DOHH2 (cell line): ENCODE results near the gene KIRREL3.

Experiments used
- H3F3A ChIP-seq: fragments of 200-600 bp; sonication (generic), shearing (Covaris generic); 2 replicates; pipeline ENCODE4 v1.6.0; 2016; ENCODE audit warnings: antibody characterized with exemption, mild to moderate bottlenecking; ENCODE audit not compliant: control insufficient read depth, insufficient read depth
- H3K27ac ChIP-seq: fragments of 200-600 bp; sonication (generic); 2 replicates; pipeline ENCODE4 v1.5.1; 2014; ENCODE audit warnings: low read depth, mild to moderate bottlenecking, low read length, moderate library complexity
- H3K27me3 ChIP-seq: fragments of 200-600 bp; sonication (generic); 2 replicates; pipeline ENCODE4 v1.6.1; 2014; ENCODE audit warnings: mild to moderate bottlenecking, low read length, mixed read lengths; ENCODE audit not compliant: control insufficient read depth
- H3K36me3 ChIP-seq: fragments of 200-600 bp; sonication (generic); 2 replicates; pipeline ENCODE4 v1.6.1; 2014; ENCODE audit warnings: mild to moderate bottlenecking, low read length, moderate library complexity, mixed read lengths; ENCODE audit not compliant: control insufficient read depth
- H3K4me1 ChIP-seq: fragments of 200-600 bp; sonication (generic); 2 replicates; pipeline ENCODE4 v1.6.1; 2014; ENCODE audit warnings: mild to moderate bottlenecking, low read length, mixed read lengths; ENCODE audit not compliant: control insufficient read depth
- H3K4me2 ChIP-seq: fragments of 200-600 bp; sonication (generic); 2 replicates; pipeline ENCODE4 v1.6.0; 2014; ENCODE audit warnings: mild to moderate bottlenecking, low read length, moderate library complexity
- H3K4me3 ChIP-seq: fragments of 200-600 bp; sonication (generic); 2 replicates; pipeline ENCODE4 v1.5.1; 2014; ENCODE audit warnings: mild to moderate bottlenecking, low read length, mixed read lengths
- H3K79me2 ChIP-seq: fragments of 200-600 bp; sonication (generic); 2 replicates; pipeline ENCODE4 v1.6.1; 2014; ENCODE audit warnings: mild to moderate bottlenecking, low read length, mixed read lengths; ENCODE audit not compliant: control insufficient read depth
- H3K9me2 ChIP-seq: fragments of 200-600 bp; sonication (generic); replicated peaks from 2 replicates; pipeline ENCODE4 v1.6.1; 2014; ENCODE audit warnings: mild to moderate bottlenecking, low read length, mixed read lengths; ENCODE audit not compliant: control insufficient read depth
- H3K9me3 ChIP-seq: fragments of 200-600 bp; sonication (generic); 2 replicates; pipeline ENCODE4 v1.6.1; 2014; ENCODE audit warnings: antibody characterized with exemption, low read length, mixed read lengths; ENCODE audit not compliant: control insufficient read depth, insufficient read depth
- H4K20me1 ChIP-seq: fragments of 200-600 bp; sonication (generic); 2 replicates; pipeline ENCODE4 v1.6.0; 2014; ENCODE audit warnings: low read depth, mild to moderate bottlenecking, antibody characterized with exemption, low read length, moderate library complexity; ENCODE audit not compliant: control insufficient read depth, insufficient read depth
- EZH2phosphoT487 ChIP-seq: fragments of 200-600 bp; sonication (generic); IDR thresholded peaks from 2 replicates; pipeline ENCODE4 v1.6.1; 2017; ENCODE audit warnings: borderline replicate concordance, mild to moderate bottlenecking, antibody characterized with exemption, low read length, moderate library complexity, mixed read lengths
- TF ChIP-seq, protein P1 (sequence below): fragments of 200-600 bp; sonication (generic); IDR thresholded peaks from one replicate; pipeline ENCODE4 v1.5.1; 2014; ENCODE audit warnings: antibody characterized with exemption, mild to moderate bottlenecking, low read depth, low read length; ENCODE audit not compliant: poor library complexity, severe bottlenecking

The KIRREL3 gene

DNA sequence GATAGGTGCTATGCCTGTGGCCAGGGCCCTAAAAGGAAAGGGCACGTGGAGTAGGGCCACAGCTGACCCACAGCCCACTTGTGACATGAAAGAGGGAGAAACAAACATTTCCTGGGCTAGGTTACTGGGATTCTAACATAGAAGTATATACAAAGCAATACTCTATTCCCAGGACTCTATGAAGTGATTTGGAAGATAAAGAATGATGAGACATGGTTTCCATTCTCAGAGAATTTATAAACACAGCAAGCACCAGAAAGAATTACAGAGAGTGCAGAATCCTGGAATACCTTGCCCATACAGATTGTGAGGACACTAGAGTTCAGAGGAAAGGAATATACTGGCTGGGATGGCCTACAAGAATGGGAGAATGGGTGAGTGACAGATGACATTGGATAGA, 86.4 kb downstream of the KIRREL3 start:
- Histone ChIP-seq H3K9me2 (no peaks in the 10 kb centered on the region), H3K27ac (no peak overlapping the region)
- TF ChIP-seq, protein P1, sequence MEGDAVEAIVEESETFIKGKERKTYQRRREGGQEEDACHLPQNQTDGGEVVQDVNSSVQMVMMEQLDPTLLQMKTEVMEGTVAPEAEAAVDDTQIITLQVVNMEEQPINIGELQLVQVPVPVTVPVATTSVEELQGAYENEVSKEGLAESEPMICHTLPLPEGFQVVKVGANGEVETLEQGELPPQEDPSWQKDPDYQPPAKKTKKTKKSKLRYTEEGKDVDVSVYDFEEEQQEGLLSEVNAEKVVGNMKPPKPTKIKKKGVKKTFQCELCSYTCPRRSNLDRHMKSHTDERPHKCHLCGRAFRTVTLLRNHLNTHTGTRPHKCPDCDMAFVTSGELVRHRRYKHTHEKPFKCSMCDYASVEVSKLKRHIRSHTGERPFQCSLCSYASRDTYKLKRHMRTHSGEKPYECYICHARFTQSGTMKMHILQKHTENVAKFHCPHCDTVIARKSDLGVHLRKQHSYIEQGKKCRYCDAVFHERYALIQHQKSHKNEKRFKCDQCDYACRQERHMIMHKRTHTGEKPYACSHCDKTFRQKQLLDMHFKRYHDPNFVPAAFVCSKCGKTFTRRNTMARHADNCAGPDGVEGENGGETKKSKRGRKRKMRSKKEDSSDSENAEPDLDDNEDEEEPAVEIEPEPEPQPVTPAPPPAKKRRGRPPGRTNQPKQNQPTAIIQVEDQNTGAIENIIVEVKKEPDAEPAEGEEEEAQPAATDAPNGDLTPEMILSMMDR = no peak
- no peak for TF ChIP-seq EZH2phosphoT487

GRCh38 chr11:126904520-126904919, 96.0 kb downstream of the KIRREL3 start:
- Histone ChIP-seq H4K20me1 (no peaks in the 10 kb centered on the region), H3K79me2 (no peaks in the 10 kb centered on the region), H3K27me3 (no peaks in the 10 kb centered on the region), H3K9me2 (no peaks in the 10 kb centered on the region), H3K4me3 (no peak overlapping the region), H3K27ac (no peak overlapping the region), H3K36me3 (no peaks in the 10 kb centered on the region), H3K4me2 (no peak overlapping the region), H3K4me1 (no peaks in the 10 kb centered on the region), H3F3A (no peaks in the 10 kb centered on the region), H3K9me3 (no peaks in the 10 kb centered on the region)
- TF ChIP-seq EZH2phosphoT487 = no peak
- TF ChIP-seq, protein P1 = no peak

More for the DNA sequence above, 86.4 kb downstream of the KIRREL3 start:
- no peaks in the 10 kb centered on the region for H3K27me3 ChIP-seq
- H3K4me2 ChIP-seq = no peak overlapping the region
- no peaks in the 10 kb centered on the region for H3K79me2 ChIP-seq
- H4K20me1 ChIP-seq = no peaks in the 10 kb centered on the region
- H3F3A ChIP-seq = no peaks in the 10 kb centered on the region
- no peaks in the 10 kb centered on the region for H3K36me3 ChIP-seq
- H3K4me3 ChIP-seq = no peak overlapping the region
- no peaks in the 10 kb centered on the region for H3K9me3 ChIP-seq
- no peaks in the 10 kb centered on the region for H3K4me1 ChIP-seq

DNA sequence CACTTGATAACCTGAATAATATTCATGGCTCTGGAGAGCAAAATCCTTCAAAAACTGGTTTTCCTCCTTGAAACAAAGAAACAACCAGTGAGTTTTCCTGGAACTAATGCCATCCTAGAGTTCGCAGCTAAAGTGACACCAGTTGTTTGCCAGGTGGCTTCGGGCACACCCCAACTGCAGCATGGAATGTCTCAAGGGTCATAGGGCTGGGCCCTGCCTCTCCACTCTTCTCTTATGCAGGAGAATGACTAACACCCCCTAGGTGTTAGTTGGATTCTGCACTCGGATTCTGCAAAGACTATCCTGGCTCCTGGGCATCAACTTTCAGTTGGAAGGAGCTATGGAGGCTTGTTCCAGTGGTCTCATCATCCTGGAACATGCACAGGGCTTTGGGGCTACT, 98.8 kb downstream of the KIRREL3 start:
- H4K20me1 ChIP-seq = no peaks in the 10 kb centered on the region
- no peak for TF ChIP-seq EZH2phosphoT487
- TF ChIP-seq, protein P1 = no peak
- no peaks in the 10 kb centered on the region for H3K9me2 ChIP-seq
- H3K4me2 ChIP-seq = no peak overlapping the region
- H3K79me2 ChIP-seq = no peaks in the 10 kb centered on the region
- no peaks in the 10 kb centered on the region for H3K27me3 ChIP-seq
- H3F3A ChIP-seq = no peaks in the 10 kb centered on the region
- H3K4me1 ChIP-seq = no peaks in the 10 kb centered on the region
- H3K27ac ChIP-seq = no peak overlapping the region
- H3K9me3 ChIP-seq = no peaks in the 10 kb centered on the region
- H3K4me3 ChIP-seq = no peak overlapping the region
- no peaks in the 10 kb centered on the region for H3K36me3 ChIP-seq
